Colonic mucosa (tissue), 4 donors: Measurements from ENCODE around the gene ZNF547. TPM values are rescaled to one million over a fixed set of nuclear protein-coding genes. Genes with fewer than 3 reads are reported as not detected.

Experiments
- DNase-seq: peaks from one replicate; pipeline ENCODE4 v3.0.0-alpha.2; 2020
- H3K27ac ChIP-seq: fragments of 200-600 bp; one replicate; pipeline ENCODE4 v1.8.0; 2021
- H3K27me3 ChIP-seq: fragments of 200-600 bp; one replicate; pipeline ENCODE4 v1.8.0; 2021
- H3K36me3 ChIP-seq: fragments of 200-600 bp; one replicate; pipeline ENCODE4 v1.8.0; 2021
- H3K4me1 ChIP-seq: fragments of 200-600 bp; one replicate; pipeline ENCODE4 v1.8.0; 2021; ENCODE audit warnings: mild to moderate bottlenecking
- H3K4me3 ChIP-seq: fragments of 200-600 bp; one replicate; pipeline ENCODE4 v1.8.0; 2021
- H3K9ac ChIP-seq, 2 donors: one replicate each; pipeline ENCODE4 v1.7.0; 2013; ENCODE audit warnings: control low read depth in 2 of 2, low read depth in 2 of 2, low read length in 2 of 2
- H3K9me3 ChIP-seq: fragments of 200-600 bp; one replicate; pipeline ENCODE4 v1.8.0; 2021
- CTCF ChIP-seq: fragments of 200-600 bp; IDR thresholded peaks from one replicate; pipeline ENCODE4 v1.8.0; 2022; ENCODE audit warnings: antibody characterized with exemption, mild to moderate bottlenecking
- intact Hi-C: fragments of 100-400 bp; cut with DNase I; formaldehyde crosslinking; loops from one replicate; pipeline ENCODE4 v1.14.1; 2022
- total RNA-seq, 2 donors: library from RNA; stranded (reverse); fragmentation: NEBNext Ultra II Directional in 1 of 2; extraction: Animal tissue kit (Norgen Biotek cat#: 25700) in 1 of 2; gene quantifications; one replicate each; pipeline ENCODE4 v1.2.1, GENCODE V29; 2021
- donor health status: healthy.
- donor health status: DM: no; HTN: no; CAD: no.
- donor health status: DM: no; HTN: no; CAD: no.

Gene ZNF547
- total RNA-seq, 2 donors from 2014 or later = 1.2 to 2.3 TPM

- H3K27me3 ChIP-seq = no peaks in the 10 kb centered on the region
- H3K27ac ChIP-seq = no peak overlapping the region
- TF ChIP-seq CTCF = no peak
- no peaks in the 10 kb centered on the region for H3K9me3 ChIP-seq
- intact Hi-C loops = no loop called here
- DNase-seq = no peak
- peaks cover 15% of the 10 kb centered on the region for H3K36me3 ChIP-seq
- H3K4me3 ChIP-seq = no peak overlapping the region
- H3K4me1 ChIP-seq = no peaks in the 10 kb centered on the region
- no peak overlapping the region for H3K9ac ChIP-seq
These were observed 5.9 kb upstream of the ZNF547 start for GRCh38 chr19:57357406-57357805.

- Histone ChIP-seq H3K9ac (no peak overlapping the region), H3K36me3 (peaks cover 15% of the 10 kb centered on the region), H3K27me3 (no peaks in the 10 kb centered on the region), H3K4me3 (no peak overlapping the region), H3K9me3 (no peaks in the 10 kb centered on the region), H3K4me1 (no peaks in the 10 kb centered on the region), H3K27ac (no peak overlapping the region)
- no peak for TF ChIP-seq CTCF
- no peak for DNase-seq
- intact Hi-C loops = no loop called here
These were observed 4.1 kb upstream of the ZNF547 start for GRCh38 chr19:57359300-57359699.

GRCh38 chr19:57362419-57362818 lies 932 bp upstream of the ZNF547 start:
- no peaks in the 10 kb centered on the region for H3K9me3 ChIP-seq
- no peaks in the 10 kb centered on the region for H3K27me3 ChIP-seq
- no peaks in the 10 kb centered on the region for H3K36me3 ChIP-seq
- intact Hi-C loops = no loop called here
- peak overlapping the region; percentile 84 for H3K4me3 ChIP-seq
- DNase-seq = no peak
- no peak overlapping the region for H3K27ac ChIP-seq
- no peak overlapping the region for H3K9ac ChIP-seq
- TF ChIP-seq CTCF = no peak
- no peaks in the 10 kb centered on the region for H3K4me1 ChIP-seq

- Histone ChIP-seq H3K36me3 (no peaks in the 10 kb centered on the region), H3K4me3 (peak overlapping the region; percentile 84), H3K27me3 (no peaks in the 10 kb centered on the region), H3K9ac (peak overlapping the region; percentile 32 to 58), H3K4me1 (no peaks in the 10 kb centered on the region), H3K9me3 (no peaks in the 10 kb centered on the region), H3K27ac (peak overlapping the region; percentile 87)
- DNase-seq = no peak
- intact Hi-C loops = no loop called here
- no peak for TF ChIP-seq CTCF
These were observed 384 bp downstream of the ZNF547 start for GRCh38 chr19:57363688-57364181.

GRCh38 chr19:57366776-57367175 lies 3.4 kb downstream of the ZNF547 start:
- no peak overlapping the region for H3K4me3 ChIP-seq
- intact Hi-C loops = no loop called here

More at GRCh38 chr19:57366776-57367175, 3.4 kb downstream of the ZNF547 start:
- TF ChIP-seq CTCF = no peak
- Histone ChIP-seq H3K9me3 (no peaks in the 10 kb centered on the region), H3K36me3 (no peaks in the 10 kb centered on the region), H3K27ac (no peak overlapping the region), H3K9ac (no peak overlapping the region), H3K27me3 (no peaks in the 10 kb centered on the region), H3K4me1 (no peaks in the 10 kb centered on the region)
- DNase-seq = no peak
